WTC11 (cell line): ENCODE results near the gene RAD51D. TPM values are rescaled to one million over a fixed set of nuclear protein-coding genes. Genes with fewer than 3 reads are reported as not detected.

Experiments
- ATAC-seq: fragments of 200-7000 bp; cut with Tn5 transposase; 2 replicates; pipeline ENCODE4 v1.10.0; 2021; ENCODE audit warnings: mild to moderate bottlenecking, moderate library complexity
- Bru-seq: library from RNA; stranded (reverse); fragments of 400-500 nt; gene quantifications from one replicate; lab custom pipeline; 2021; lab: Mats Ljungman, UMichigan
- CTCF ChIA-PET: fragments of 300-600 bp; sonication (Branson Sonifier 250); formaldehyde crosslinking; loops from one replicate; lab custom pipeline; 2021; ENCODE audit warnings: antibody characterized with exemption; lab: Charles Lee
- POLR2A ChIA-PET: fragments of 350-600 bp; sonication (Branson Sonifier 250); formaldehyde crosslinking; loops from one replicate; lab custom pipeline; 2021; ENCODE audit warnings: antibody characterized with exemption; lab: Charles Lee
- DNase-seq: peaks from one replicate; pipeline ENCODE4 v3.0.0; 2021; ENCODE audit warnings: low spot score
- H3K27ac Mint-ChIP-seq: 2 replicates; pipeline ENCODE4 v1.8.0; 2021; ENCODE audit warnings: mixed read lengths
- H3K27me3 Mint-ChIP-seq: 2 replicates; pipeline ENCODE4 v1.8.0; 2021; ENCODE audit warnings: low read depth, mild to moderate bottlenecking, moderate library complexity, mixed read lengths
- H3K36me3 Mint-ChIP-seq: 2 replicates; pipeline ENCODE4 v1.8.0; 2021; ENCODE audit warnings: mixed read lengths
- H3K4me1 Mint-ChIP-seq: 2 replicates; pipeline ENCODE4 v1.8.0; 2022; ENCODE audit warnings: mixed read lengths
- H3K4me3 Mint-ChIP-seq: 2 replicates; pipeline ENCODE4 v1.8.0; 2021; ENCODE audit warnings: mild to moderate bottlenecking, moderate library complexity, mixed read lengths
- H3K9me3 Mint-ChIP-seq: 2 replicates; pipeline ENCODE4 v1.8.0; 2021; ENCODE audit warnings: mixed read lengths
- ATF6 ChIP-seq: sonication (generic); formaldehyde crosslinking; IDR thresholded peaks from 2 replicates; pipeline ENCODE4 v1.8.1; 2023; ENCODE audit warnings: mild to moderate bottlenecking, missing genetic modification reagents
- CBFB ChIP-seq: sonication (generic); formaldehyde crosslinking; IDR thresholded peaks from 2 replicates; pipeline ENCODE4 v1.8.1; 2022; ENCODE audit warnings: mild to moderate bottlenecking, low read depth, missing genetic modification reagents
- CREB1 ChIP-seq: sonication (generic); formaldehyde crosslinking; IDR thresholded peaks from 2 replicates; pipeline ENCODE4 v1.8.0; 2023; ENCODE audit warnings: mild to moderate bottlenecking, missing genetic modification reagents
- EMX1 ChIP-seq: fragments of 250-450 bp; sonication (Bioruptor Pico); IDR thresholded peaks from 2 replicates; pipeline ENCODE4 v1.8.0; 2021; ENCODE audit warnings: mild to moderate bottlenecking
- FOXK1 ChIP-seq: sonication (generic); formaldehyde crosslinking; IDR thresholded peaks from 2 replicates; pipeline ENCODE4 v1.8.0; 2022; ENCODE audit warnings: mild to moderate bottlenecking, moderate library complexity, missing genetic modification reagents
- FOXP1 ChIP-seq: sonication (generic); formaldehyde crosslinking; IDR thresholded peaks from 2 replicates; pipeline ENCODE4 v1.8.0; 2022; ENCODE audit warnings: missing genetic modification reagents, mild to moderate bottlenecking, moderate library complexity, borderline replicate concordance
- FOXP4 ChIP-seq: sonication (generic); formaldehyde crosslinking; IDR thresholded peaks from 2 replicates; pipeline ENCODE4 v1.8.0; 2022; ENCODE audit warnings: mild to moderate bottlenecking, missing genetic modification reagents
- GRHL2 ChIP-seq: fragments of 250-450 bp; sonication (Bioruptor Pico); IDR thresholded peaks from 2 replicates; pipeline ENCODE4 v1.8.0; 2022; ENCODE audit warnings: mild to moderate bottlenecking, moderate library complexity; ENCODE audit not compliant: insufficient replicate concordance, severe bottlenecking
- IRF2 ChIP-seq: sonication (generic); formaldehyde crosslinking; IDR thresholded peaks from 2 replicates; pipeline ENCODE4 v1.8.0; 2022; ENCODE audit warnings: low read depth, missing genetic modification reagents, borderline replicate concordance
- NR1H2 ChIP-seq: sonication (generic); formaldehyde crosslinking; IDR thresholded peaks from 2 replicates; pipeline ENCODE4 v1.9.0; 2021; ENCODE audit warnings: mild to moderate bottlenecking, moderate library complexity, missing genetic modification reagents
- OVOL2 ChIP-seq: fragments of 250-450 bp; sonication (Bioruptor Pico); IDR thresholded peaks from 2 replicates; pipeline ENCODE4 v1.9.0; 2021; ENCODE audit warnings: mild to moderate bottlenecking, borderline replicate concordance
- PRDM15 ChIP-seq: sonication (generic); formaldehyde crosslinking; IDR thresholded peaks from 2 replicates; pipeline ENCODE4 v1.8.0; 2022; ENCODE audit warnings: missing genetic modification reagents
- RORB ChIP-seq: fragments of 250-450 bp; sonication (Bioruptor Pico); IDR thresholded peaks from 2 replicates; pipeline ENCODE4 v1.9.0; 2021; ENCODE audit warnings: mild to moderate bottlenecking
- TCF7 ChIP-seq: sonication (generic); formaldehyde crosslinking; IDR thresholded peaks from 2 replicates; pipeline ENCODE4 v1.8.0; 2022; ENCODE audit warnings: mild to moderate bottlenecking, low read depth, missing genetic modification reagents, moderate library complexity
- TP53 ChIP-seq: sonication (generic); formaldehyde crosslinking; IDR thresholded peaks from 2 replicates; pipeline ENCODE4 v1.8.1; 2023; ENCODE audit warnings: mild to moderate bottlenecking, missing genetic modification reagents
- ZNF317 ChIP-seq: sonication (generic); formaldehyde crosslinking; IDR thresholded peaks from 2 replicates; pipeline ENCODE4 v1.8.1; 2023; ENCODE audit warnings: low read depth, mild to moderate bottlenecking, moderate library complexity, missing genetic modification reagents, borderline replicate concordance
- ZNF423 ChIP-seq: fragments of 250-450 bp; sonication (Bioruptor Pico); IDR thresholded peaks from 2 replicates; pipeline ENCODE4 v2.1.2; 2022; ENCODE audit warnings: mild to moderate bottlenecking, moderate library complexity
- ZNF512 ChIP-seq: sonication (generic); formaldehyde crosslinking; IDR thresholded peaks from 2 replicates; pipeline ENCODE4 v1.8.1; 2022; ENCODE audit warnings: missing genetic modification reagents, borderline replicate concordance
- long read RNA-seq, 3 experiments: library from RNA in 1 of 3; library from capped mRNA in 1 of 3; library from polyadenylated mRNA in 1 of 3; unstranded in 2 of 3; stranded (forward) in 1 of 3; transcript quantifications; one replicate each; pipeline ENCODE4 v2.0.0, GENCODE V29; 2021
- total RNA-seq: library from RNA; stranded (reverse); gene quantifications from 3 replicates; pipeline ENCODE4 v1.2.3, GENCODE V29; 2021
- TF ChIP-seq, protein P1 (sequence below): sonication (generic); formaldehyde crosslinking; IDR thresholded peaks from 2 replicates; pipeline ENCODE4 v1.8.1; 2022; ENCODE audit warnings: low read depth, missing genetic modification reagents, borderline replicate concordance
- TF ChIP-seq, protein P2 (sequence below): sonication (generic); formaldehyde crosslinking; IDR thresholded peaks from 2 replicates; pipeline ENCODE4 v1.8.1; 2023; ENCODE audit warnings: mild to moderate bottlenecking, missing genetic modification reagents, moderate library complexity

The RAD51D gene
- total RNA-seq (13.8 to 15.7 TPM (median 15.0 TPM) in 3 replicates), Bru-seq, nascent RNA (percentile 59 among the genes with signal in this experiment)
- long read RNA-seq, experiment 1, full-length matches to known transcripts: 26 of 38 reads
- long read RNA-seq, experiment 1, partial matches to known transcripts: 2 of 38 reads
- long read RNA-seq, experiment 1, other reads (novel, unspliced or antisense): 10 of 38 reads
- long read RNA-seq, experiment 2, full-length matches to known transcripts: 9 of 12 reads
- long read RNA-seq, experiment 2, partial matches to known transcripts: 0 of 12 reads
- long read RNA-seq, experiment 2, other reads (novel, unspliced or antisense): 3 of 12 reads
- long read RNA-seq, experiment 3, full-length matches to known transcripts: 8 of 13 reads
- long read RNA-seq, experiment 3, partial matches to known transcripts: 3 of 13 reads
- long read RNA-seq, experiment 3, other reads (novel, unspliced or antisense): 2 of 13 reads

- no peaks in the 10 kb centered on the region for H3K9me3 Mint-ChIP-seq
- ChIA-PET CTCF (interaction anchor here (0.6 to 2.3 kb wide), 38 partner anchors 8 to 699 kb away, joined by 3 to 27 read pairs (median 4); partner anchors contain the start of genes LIG3, PEX12, RFFL and SLFN13), POLR2A (interaction anchor here (0.6 kb wide), 2 partner anchors 431 to 448 kb away, joined by 3 to 9 read pairs; no protein-coding TSS in a partner anchor)
- 0 out of 2 replicates have a peak, but pooled peaks cover 5% of the 10 kb centered on the region for H3K36me3 Mint-ChIP-seq
- no peak within 1 kb of the TSS for H3K27ac Mint-ChIP-seq
- ATAC-seq: peak; percentile 90
- H3K27me3 Mint-ChIP-seq: peaks cover 29% of the 10 kb centered on the region
- DNase-seq: peak; percentile 82
- H3K4me1 Mint-ChIP-seq: peaks cover 17% of the 10 kb centered on the region
- peak within 1 kb of the TSS; percentile 87 for H3K4me3 Mint-ChIP-seq
- TF ChIP-seq CBFB (CRISPR knock-in tag): 0 out of 2 replicates have a peak, but pooled peaks have one; percentile 55
- TF ChIP-seq TP53 (CRISPR knock-in tag): 0 out of 2 replicates have a peak, but pooled peaks have one; percentile 62
- no peak for TF ChIP-seq RORB
- TF ChIP-seq TCF7: no peak; the same call in 1 of the 2 replicates
- TF ChIP-seq FOXK1 (CRISPR knock-in tag): peak; percentile 65; the same call in 1 of the 2 replicates
- peak; percentile 74; the same call in 1 of the 2 replicates for TF ChIP-seq FOXP4 (CRISPR knock-in tag)
- TF ChIP-seq, protein P1, sequence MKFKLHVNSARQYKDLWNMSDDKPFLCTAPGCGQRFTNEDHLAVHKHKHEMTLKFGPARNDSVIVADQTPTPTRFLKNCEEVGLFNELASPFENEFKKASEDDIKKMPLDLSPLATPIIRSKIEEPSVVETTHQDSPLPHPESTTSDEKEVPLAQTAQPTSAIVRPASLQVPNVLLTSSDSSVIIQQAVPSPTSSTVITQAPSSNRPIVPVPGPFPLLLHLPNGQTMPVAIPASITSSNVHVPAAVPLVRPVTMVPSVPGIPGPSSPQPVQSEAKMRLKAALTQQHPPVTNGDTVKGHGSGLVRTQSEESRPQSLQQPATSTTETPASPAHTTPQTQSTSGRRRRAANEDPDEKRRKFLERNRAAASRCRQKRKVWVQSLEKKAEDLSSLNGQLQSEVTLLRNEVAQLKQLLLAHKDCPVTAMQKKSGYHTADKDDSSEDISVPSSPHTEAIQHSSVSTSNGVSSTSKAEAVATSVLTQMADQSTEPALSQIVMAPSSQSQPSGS (CRISPR knock-in tag): no peak
- peak; percentile 86 for TF ChIP-seq FOXP1 (CRISPR knock-in tag)
- TF ChIP-seq ZNF423 (CRISPR knock-in tag): peak; percentile 20; the same call in 1 of the 2 replicates
- no peak for TF ChIP-seq IRF2 (CRISPR knock-in tag)
- TF ChIP-seq EMX1 (CRISPR knock-in tag): no peak
- no peak for TF ChIP-seq CREB1 (CRISPR knock-in tag)
- TF ChIP-seq, protein P2, sequence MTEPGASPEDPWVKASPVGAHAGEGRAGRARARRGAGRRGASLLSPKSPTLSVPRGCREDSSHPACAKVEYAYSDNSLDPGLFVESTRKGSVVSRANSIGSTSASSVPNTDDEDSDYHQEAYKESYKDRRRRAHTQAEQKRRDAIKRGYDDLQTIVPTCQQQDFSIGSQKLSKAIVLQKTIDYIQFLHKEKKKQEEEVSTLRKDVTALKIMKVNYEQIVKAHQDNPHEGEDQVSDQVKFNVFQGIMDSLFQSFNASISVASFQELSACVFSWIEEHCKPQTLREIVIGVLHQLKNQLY (CRISPR knock-in tag): no peak
- TF ChIP-seq ZNF317 (CRISPR knock-in tag): no peak
- no peak for TF ChIP-seq GRHL2 (CRISPR knock-in tag)
- TF ChIP-seq PRDM15 (CRISPR knock-in tag): no peak
- TF ChIP-seq OVOL2 (CRISPR knock-in tag): no peak
- TF ChIP-seq NR1H2 (CRISPR knock-in tag): no peak
- TF ChIP-seq ATF6: no peak
- TF ChIP-seq ZNF512 (CRISPR knock-in tag): no peak
Observed at GRCh38 chr17:35119370-35120165, at the start of gene RAD51D. TSS of gene RAD51D (minus strand) at chr17:35119860. CDS start at chr17:35119613, 247 bp downstream.
